ENCODE measurements around the gene TSTD2. TPM values are rescaled to one million over a fixed set of nuclear protein-coding genes. Genes with fewer than 3 reads are reported as not detected.

The TSTD2 gene
- total RNA-seq, 4 donors from 2014 or later: 13.8 to 21.9 (median 19.4) TPM

DNA sequence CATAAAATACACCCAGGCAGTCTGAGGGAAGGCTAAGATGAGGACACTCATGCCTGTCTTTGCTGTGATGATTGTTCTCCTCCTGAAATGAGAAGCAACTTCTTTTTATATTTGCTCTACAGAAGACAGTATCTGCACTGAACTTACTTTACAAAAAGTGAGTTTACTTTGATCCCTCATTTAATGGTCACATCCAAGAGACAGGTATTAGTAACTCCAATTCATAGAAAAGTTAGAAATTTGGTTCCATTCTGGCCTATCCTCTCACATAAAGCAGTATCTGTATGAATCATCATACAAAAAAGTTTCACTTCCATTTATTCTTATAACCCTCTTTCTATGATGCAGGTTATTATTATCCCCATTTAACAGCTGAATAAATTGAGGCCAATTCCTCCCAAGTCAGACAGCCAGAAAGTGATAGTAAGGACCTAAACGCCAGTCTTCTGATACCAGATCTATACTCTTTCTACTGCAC lies 15.2 kb downstream of the TSTD2 start:
- ATAC-seq (ENCODE audit: low FRiP score) (no peak), DNase-seq (ENCODE audit: low spot score) (no peak)
- TF ChIP-seq, protein P1, sequence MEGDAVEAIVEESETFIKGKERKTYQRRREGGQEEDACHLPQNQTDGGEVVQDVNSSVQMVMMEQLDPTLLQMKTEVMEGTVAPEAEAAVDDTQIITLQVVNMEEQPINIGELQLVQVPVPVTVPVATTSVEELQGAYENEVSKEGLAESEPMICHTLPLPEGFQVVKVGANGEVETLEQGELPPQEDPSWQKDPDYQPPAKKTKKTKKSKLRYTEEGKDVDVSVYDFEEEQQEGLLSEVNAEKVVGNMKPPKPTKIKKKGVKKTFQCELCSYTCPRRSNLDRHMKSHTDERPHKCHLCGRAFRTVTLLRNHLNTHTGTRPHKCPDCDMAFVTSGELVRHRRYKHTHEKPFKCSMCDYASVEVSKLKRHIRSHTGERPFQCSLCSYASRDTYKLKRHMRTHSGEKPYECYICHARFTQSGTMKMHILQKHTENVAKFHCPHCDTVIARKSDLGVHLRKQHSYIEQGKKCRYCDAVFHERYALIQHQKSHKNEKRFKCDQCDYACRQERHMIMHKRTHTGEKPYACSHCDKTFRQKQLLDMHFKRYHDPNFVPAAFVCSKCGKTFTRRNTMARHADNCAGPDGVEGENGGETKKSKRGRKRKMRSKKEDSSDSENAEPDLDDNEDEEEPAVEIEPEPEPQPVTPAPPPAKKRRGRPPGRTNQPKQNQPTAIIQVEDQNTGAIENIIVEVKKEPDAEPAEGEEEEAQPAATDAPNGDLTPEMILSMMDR (IDR thresholded peaks at IDR 0.05): no peak

DNA sequence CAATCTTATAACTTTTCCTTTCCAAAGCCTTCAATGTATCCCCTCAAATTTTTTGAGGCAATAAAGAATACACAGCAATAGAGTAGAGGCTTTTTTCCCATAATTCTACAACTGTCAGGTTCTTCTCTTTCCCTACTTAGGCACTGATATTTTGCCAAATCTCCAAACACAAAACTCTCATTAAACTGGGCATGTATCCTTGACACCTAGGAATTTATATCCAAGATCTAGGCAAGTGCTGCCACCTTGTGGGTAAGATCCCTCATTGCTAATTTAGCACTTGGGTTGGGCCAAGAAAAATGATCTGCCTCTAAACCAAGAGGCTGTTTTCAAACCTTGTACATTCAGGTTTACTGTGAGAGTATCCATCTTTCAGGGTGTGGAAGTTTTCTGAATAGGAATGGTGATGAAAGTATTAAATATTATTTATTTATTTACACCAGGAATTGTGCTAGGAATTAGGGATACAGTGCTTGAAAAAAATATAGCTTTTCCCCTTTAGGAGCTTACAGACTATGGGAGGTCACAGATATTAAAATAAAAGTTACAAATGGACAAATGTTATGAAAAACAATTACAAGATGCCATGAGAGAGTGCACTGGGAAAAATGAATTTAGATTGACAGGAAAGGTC lies 17.6 kb downstream of the TSTD2 start:
- ATAC-seq (ENCODE audit: low FRiP score) (peak; percentile 56), DNase-seq (ENCODE audit: low spot score) (peak; percentile 54)
- TF ChIP-seq, protein P1 (IDR thresholded peaks at IDR 0.05): peak in 1 of 3 donors; percentile 23

DNA sequence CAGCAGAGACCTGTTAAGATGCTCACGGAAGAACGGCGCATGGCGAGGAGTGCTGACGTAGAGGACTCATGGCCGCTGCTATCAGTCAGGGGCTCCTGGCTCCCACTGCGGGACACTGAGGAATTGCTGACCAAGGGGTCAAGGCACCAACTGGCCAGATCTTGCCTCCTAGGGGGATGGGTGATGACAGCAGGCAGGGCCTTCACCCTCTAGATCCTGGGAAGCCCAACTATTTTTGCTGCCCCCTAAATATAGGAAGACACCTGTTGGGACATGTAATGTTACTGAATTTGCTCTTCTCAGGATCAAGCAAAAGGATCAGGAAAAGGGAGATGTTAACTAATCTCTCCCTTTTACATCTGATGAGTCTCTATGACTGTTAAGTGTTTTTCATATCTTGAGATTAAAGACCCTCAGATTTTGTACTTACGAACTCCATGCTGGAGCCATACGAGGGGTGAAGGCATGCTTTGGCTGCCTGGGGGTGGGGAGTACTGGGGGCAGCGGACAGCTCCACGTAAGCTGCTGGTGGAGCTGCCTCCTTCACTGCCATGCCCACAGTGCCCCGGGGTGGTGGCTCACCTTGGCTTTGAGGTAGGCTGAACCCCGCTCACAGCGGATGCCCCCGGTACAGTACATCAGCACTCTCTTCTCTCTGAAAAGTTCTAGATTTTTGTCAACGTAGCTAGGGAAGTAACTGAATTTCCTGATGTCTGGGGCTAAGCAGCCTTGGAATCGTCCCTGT lies 28.1 kb downstream of the TSTD2 start:
- DNase-seq (ENCODE audit: low spot score): no peak

DNA sequence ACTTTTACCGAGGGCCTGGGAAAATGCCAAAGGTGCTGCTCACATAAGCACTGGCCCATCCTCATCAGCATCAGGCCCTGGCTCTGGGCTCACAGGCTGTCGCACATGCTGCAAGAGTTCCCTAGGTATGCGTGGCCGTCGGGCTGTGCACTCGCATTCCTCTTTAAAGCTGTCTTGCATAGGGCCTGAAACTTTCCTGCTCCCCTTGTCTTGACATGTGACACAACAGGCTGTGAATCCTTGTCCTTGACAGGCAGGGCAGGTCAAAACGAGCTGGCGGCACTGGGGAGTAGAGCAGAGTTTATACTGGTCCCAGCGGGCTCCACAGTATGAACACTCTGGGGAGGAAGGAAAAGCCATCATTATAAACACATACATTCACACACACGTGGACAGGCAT lies 30.7 kb downstream of the TSTD2 start:
- no peak for DNase-seq (ENCODE audit: low spot score)
- no peak for ATAC-seq (ENCODE audit: low FRiP score)
- TF ChIP-seq, protein P1 (IDR thresholded peaks at IDR 0.05): no peak

More for the DNA sequence above, 28.1 kb downstream of the TSTD2 start:
- TF ChIP-seq, protein P1 (IDR thresholded peaks at IDR 0.05): no peak
- ATAC-seq (ENCODE audit: low FRiP score): no peak

DNA sequence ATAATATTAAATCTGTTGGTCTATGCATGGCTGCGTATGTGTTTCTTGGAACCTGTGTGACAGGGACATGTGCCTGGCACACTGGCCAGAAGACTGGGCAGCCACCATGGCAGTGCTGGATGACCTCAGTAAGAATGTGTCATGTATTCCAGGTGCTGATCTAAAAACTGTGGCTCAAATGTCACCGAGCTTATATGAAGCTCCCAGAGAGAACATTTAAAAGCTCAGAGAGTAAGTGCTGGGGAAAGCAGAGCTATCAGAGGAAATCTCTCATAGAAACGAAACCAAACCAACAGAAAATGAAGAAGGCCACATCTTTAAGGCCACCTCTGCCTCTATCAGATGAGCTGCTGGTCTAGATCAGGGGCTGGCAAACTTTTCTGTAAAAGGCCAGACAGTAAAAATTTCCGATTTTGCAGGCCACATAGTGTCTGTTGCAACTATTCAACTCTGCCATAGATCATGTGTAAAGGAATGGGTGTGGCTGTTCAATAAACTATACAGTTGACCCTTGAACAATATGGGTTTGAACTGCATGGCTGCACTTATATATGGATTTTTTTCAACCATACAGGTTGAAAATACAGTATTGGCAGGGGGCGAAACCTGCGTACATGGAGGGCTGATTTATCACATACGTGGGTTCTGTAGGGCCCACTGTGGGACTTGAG lies 31.8 kb downstream of the TSTD2 start:
- ATAC-seq (ENCODE audit: low FRiP score): no peak
- TF ChIP-seq, protein P1 (IDR thresholded peaks at IDR 0.05): no peak
- DNase-seq (ENCODE audit: low spot score): no peak

DNA sequence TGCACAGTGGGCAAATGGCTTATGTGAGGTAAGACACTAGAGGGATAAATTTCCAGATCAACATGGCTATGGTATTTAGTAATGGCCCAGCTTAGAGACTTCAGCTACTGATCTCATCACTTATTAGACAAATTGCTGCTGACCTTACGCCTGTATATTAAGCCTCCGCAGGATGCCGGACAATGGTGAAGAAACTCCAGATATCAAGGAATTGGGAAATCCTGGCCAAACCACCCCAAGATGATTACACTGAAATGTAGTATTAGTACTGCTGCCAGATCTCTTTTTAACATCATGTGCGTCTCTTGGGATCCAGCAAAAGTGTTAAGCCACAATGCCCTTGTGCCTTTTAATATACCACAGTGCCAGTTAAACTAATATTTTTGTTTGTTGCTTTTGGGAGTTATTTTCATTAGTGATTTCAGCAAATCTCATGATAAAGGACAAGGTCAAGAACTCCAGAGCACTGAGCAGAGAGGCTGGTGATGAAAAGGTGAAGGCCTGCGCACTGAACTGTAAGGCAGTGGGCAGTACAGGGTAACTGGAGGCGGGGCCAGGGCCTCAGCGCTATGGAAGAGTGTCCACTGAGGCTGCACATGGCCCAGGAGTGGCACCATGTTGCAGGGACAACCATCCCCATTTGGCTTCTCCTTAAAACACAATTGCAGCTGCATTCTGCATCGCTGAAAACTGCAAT lies 32.5 kb downstream of the TSTD2 start:
- ATAC-seq (ENCODE audit: low FRiP score) (no peak), DNase-seq (ENCODE audit: low spot score) (no peak)
- TF ChIP-seq, protein P1 (IDR thresholded peaks at IDR 0.05): no peak

Data from omental fat pad (tissue), 4 donors.